ENCODE data around the gene HLX.

Gene HLX

DNA sequence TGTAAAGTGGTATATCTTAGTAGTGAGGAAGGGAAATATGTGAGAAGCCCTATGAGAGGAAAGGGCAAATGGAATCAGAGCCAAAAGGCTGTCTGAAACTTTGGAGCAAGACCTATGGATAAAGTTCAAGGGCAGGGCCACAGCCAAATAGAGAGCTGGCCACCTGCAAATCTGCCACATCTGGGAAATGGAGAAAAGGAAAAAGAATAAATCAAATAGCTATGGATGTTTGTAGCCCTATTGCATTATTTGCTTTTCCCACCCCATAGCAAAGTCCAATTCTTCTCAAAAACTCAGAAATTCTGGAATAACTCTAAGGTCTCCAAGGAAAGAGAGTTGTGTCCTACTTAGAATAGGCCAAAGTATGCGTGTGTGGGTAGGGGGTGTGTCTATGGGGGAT lies 4.0 kb upstream of the HLX start:
- no peak overlapping the region for H3K4me3 ChIP-seq (ENCODE audit: extremely low read depth, insufficient read depth, low read length, poor library complexity, severe bottlenecking)
- H3K27ac ChIP-seq (ENCODE audit: low read depth, low read length, severe bottlenecking): no peak overlapping the region
- H3K36me3 ChIP-seq (ENCODE audit: control insufficient read depth, insufficient read depth, low read length): no peaks in the 10 kb centered on the region
- H3K4me1 ChIP-seq (ENCODE audit: control insufficient read depth, insufficient read depth, low read length, poor library complexity, severe bottlenecking): peaks cover 28% of the 10 kb centered on the region
- no CpG with 5 or more reads among the region's 1 CpG for WGBS, 2 experiments (ENCODE audit: insufficient coverage in 2 of 2)
- no peaks in the 10 kb centered on the region for H3K9me3 ChIP-seq (ENCODE audit: control insufficient read depth, low read length)

- peaks cover 28% of the 10 kb centered on the region for H3K4me1 ChIP-seq (ENCODE audit: control insufficient read depth, insufficient read depth, low read length, poor library complexity, severe bottlenecking)
- no peaks in the 10 kb centered on the region for H3K36me3 ChIP-seq (ENCODE audit: control insufficient read depth, insufficient read depth, low read length)
- no peaks in the 10 kb centered on the region for H3K9me3 ChIP-seq (ENCODE audit: control insufficient read depth, low read length)
- H3K4me3 ChIP-seq (ENCODE audit: extremely low read depth, insufficient read depth, low read length, poor library complexity, severe bottlenecking): peak overlapping the region; percentile 29
- WGBS, 2 experiments (ENCODE audit: insufficient coverage in 2 of 2): 5 to 6% methylated on average over 30 to 51 of the region's 54 CpGs
- H3K27ac ChIP-seq (ENCODE audit: low read depth, low read length, severe bottlenecking): peak overlapping the region; percentile 55
These were observed 2.5 kb upstream of the HLX start for GRCh38 chr1:220876511-220877376.

GRCh38 chr1:220877377-220878095 lies 1.7 kb upstream of the HLX start:
- H3K27ac ChIP-seq (ENCODE audit: low read depth, low read length, severe bottlenecking): peak overlapping the region; percentile 55
- no peaks in the 10 kb centered on the region for H3K36me3 ChIP-seq (ENCODE audit: control insufficient read depth, insufficient read depth, low read length)
- peak overlapping the region; percentile 29 for H3K4me3 ChIP-seq (ENCODE audit: extremely low read depth, insufficient read depth, low read length, poor library complexity, severe bottlenecking)
- H3K9me3 ChIP-seq (ENCODE audit: control insufficient read depth, low read length): no peaks in the 10 kb centered on the region
- H3K4me1 ChIP-seq (ENCODE audit: control insufficient read depth, insufficient read depth, low read length, poor library complexity, severe bottlenecking): peaks cover 30% of the 10 kb centered on the region
- 2 to 7% methylated on average over 14 to 17 of the region's 26 CpGs for WGBS, 2 experiments (ENCODE audit: insufficient coverage in 2 of 2)

GRCh38 chr1:220878191-220879075 lies 810 bp upstream of the HLX start:
- peaks cover 33% of the 10 kb centered on the region for H3K4me1 ChIP-seq (ENCODE audit: control insufficient read depth, insufficient read depth, low read length, poor library complexity, severe bottlenecking)
- 2 to 3% methylated on average over 29 to 32 of the region's 42 CpGs for WGBS, 2 experiments (ENCODE audit: insufficient coverage in 2 of 2)
- H3K9me3 ChIP-seq (ENCODE audit: control insufficient read depth, low read length): no peaks in the 10 kb centered on the region
- H3K36me3 ChIP-seq (ENCODE audit: control insufficient read depth, insufficient read depth, low read length): no peaks in the 10 kb centered on the region
- H3K4me3 ChIP-seq (ENCODE audit: extremely low read depth, insufficient read depth, low read length, poor library complexity, severe bottlenecking): peak overlapping the region; percentile 59
- no peak overlapping the region for H3K27ac ChIP-seq (ENCODE audit: low read depth, low read length, severe bottlenecking)

DNA sequence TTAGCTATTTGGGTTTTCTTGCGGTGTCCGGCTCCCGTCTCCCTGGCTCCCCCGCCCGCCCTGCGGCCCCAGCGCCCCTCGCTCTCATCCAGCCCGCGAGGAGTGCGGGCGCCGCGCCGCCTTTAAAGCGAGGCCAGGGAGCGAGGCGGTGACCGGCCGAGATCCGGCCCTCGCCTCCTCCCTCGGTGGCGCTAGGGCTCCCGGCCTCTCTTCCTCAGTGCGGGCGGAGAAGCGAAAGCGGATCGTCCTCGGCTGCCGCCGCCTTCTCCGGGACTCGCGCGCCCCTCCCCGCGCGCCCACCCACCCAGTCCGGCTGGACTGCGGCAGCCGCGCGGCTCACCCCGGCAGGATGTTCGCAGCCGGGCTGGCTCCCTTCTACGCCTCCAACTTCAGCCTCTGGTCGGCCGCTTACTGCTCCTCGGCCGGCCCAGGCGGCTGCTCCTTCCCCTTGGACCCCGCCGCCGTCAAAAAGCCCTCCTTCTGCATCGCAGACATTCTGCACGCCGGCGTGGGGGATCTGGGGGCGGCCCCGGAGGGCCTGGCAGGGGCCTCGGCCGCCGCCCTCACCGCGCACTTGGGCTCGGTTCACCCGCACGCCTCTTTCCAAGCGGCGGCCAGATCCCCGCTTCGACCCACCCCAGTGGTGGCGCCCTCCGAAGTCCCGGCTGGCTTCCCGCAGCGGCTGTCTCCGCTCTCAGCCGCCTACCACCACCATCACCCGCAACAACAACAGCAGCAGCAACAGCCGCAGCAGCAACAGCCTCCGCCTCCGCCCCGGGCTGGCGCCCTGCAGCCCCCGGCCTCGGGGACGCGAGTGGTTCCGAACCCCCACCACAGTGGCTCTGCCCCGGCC lies 492 bp downstream of the HLX start:
- no peaks in the 10 kb centered on the region for H3K36me3 ChIP-seq (ENCODE audit: control insufficient read depth, insufficient read depth, low read length)
- no peaks in the 10 kb centered on the region for H3K9me3 ChIP-seq (ENCODE audit: control insufficient read depth, low read length)
- peaks cover 36% of the 10 kb centered on the region for H3K4me1 ChIP-seq (ENCODE audit: control insufficient read depth, insufficient read depth, low read length, poor library complexity, severe bottlenecking)
- H3K4me3 ChIP-seq (ENCODE audit: extremely low read depth, insufficient read depth, low read length, poor library complexity, severe bottlenecking): peak overlapping the region; percentile 59
- peak overlapping the region; percentile 29 for H3K27ac ChIP-seq (ENCODE audit: low read depth, low read length, severe bottlenecking)
- 0% methylated on average over 59 to 75 of the region's 94 CpGs for WGBS, 2 experiments (ENCODE audit: insufficient coverage in 2 of 2)

GRCh38 chr1:220880362-220880670 lies 1.1 kb downstream of the HLX start:
- Histone ChIP-seq H3K9me3 (ENCODE audit: control insufficient read depth, low read length) (no peaks in the 10 kb centered on the region), H3K27ac (ENCODE audit: low read depth, low read length, severe bottlenecking) (no peak overlapping the region), H3K36me3 (ENCODE audit: control insufficient read depth, insufficient read depth, low read length) (no peaks in the 10 kb centered on the region), H3K4me1 (ENCODE audit: control insufficient read depth, insufficient read depth, low read length, poor library complexity, severe bottlenecking) (peaks cover 34% of the 10 kb centered on the region), H3K4me3 (ENCODE audit: extremely low read depth, insufficient read depth, low read length, poor library complexity, severe bottlenecking) (peak overlapping the region; percentile 59)
- WGBS, 2 experiments (ENCODE audit: insufficient coverage in 2 of 2): 0% methylated on average over 2 of the region's 8 CpGs; no CpG with 5 or more reads in 1 of the 2 experiments

DNA sequence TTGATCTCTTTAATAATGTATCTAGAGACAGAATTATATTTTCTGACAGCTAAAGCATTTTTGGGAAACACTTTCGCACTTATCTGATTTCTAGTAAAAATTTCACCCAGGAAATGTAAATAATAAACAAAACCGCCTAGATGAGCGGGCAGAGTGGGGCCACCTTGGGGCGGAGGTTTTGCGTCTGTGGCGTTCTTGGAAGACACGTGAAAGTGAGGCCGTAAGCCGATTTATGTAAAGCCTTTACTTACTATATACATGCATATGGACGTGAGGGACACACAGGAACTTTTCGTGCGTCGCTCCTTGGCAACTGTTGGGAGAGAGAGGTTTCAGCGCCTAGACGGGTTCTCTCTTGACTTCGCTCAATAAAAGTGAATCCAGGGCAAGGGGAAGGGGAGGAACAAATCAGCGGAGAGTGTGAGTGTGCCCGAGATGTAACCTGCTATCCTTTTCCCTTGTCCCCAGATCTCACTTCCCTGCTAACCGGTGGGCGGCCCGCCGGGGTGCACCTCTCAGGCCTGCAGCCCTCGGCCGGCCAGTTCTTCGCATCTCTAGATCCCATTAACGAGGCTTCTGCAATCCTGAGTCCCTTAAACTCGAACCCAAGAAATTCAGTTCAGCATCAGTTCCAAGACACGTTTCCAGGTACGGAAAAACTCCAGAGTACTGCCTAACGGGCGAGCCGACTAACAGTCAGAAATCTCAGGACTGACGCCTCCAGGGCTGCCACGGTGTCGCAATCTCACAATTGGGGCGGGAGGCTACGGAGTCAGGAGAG lies 1.7 kb downstream of the HLX start:
- Histone ChIP-seq H3K9me3 (ENCODE audit: control insufficient read depth, low read length) (no peaks in the 10 kb centered on the region), H3K36me3 (ENCODE audit: control insufficient read depth, insufficient read depth, low read length) (peaks cover 1% of the 10 kb centered on the region), H3K27ac (ENCODE audit: low read depth, low read length, severe bottlenecking) (no peak overlapping the region), H3K4me3 (ENCODE audit: extremely low read depth, insufficient read depth, low read length, poor library complexity, severe bottlenecking) (peak overlapping the region; percentile 59), H3K4me1 (ENCODE audit: control insufficient read depth, insufficient read depth, low read length, poor library complexity, severe bottlenecking) (peaks cover 34% of the 10 kb centered on the region)
- 1 to 2% methylated on average over 26 to 27 of the region's 37 CpGs for WGBS, 2 experiments (ENCODE audit: insufficient coverage in 2 of 2)

- Histone ChIP-seq H3K36me3 (ENCODE audit: control insufficient read depth, insufficient read depth, low read length) (peaks cover 4% of the 10 kb centered on the region), H3K4me3 (ENCODE audit: extremely low read depth, insufficient read depth, low read length, poor library complexity, severe bottlenecking) (peak overlapping the region; percentile 59), H3K9me3 (ENCODE audit: control insufficient read depth, low read length) (no peaks in the 10 kb centered on the region), H3K27ac (ENCODE audit: low read depth, low read length, severe bottlenecking) (no peak overlapping the region), H3K4me1 (ENCODE audit: control insufficient read depth, insufficient read depth, low read length, poor library complexity, severe bottlenecking) (peaks cover 22% of the 10 kb centered on the region)
- WGBS, 2 experiments (ENCODE audit: insufficient coverage in 2 of 2): 4 to 7% methylated on average over 22 to 23 of the region's 34 CpGs
These were observed 3.0 kb downstream of the HLX start for GRCh38 chr1:220882061-220882891.

All from mesodermal cell (in vitro differentiated cells).